T-helper 1 cell (primary cell): ENCODE data around the gene TMEM74B.
A peak's percentile ranks its signal among the peaks of the same experiment; 100 is the strongest.

Source experiments
- DNase-seq, 5 donors: peaks; one replicate each; pipeline ENCODE4 v3.0.0-alpha.2; 2012 to 2020

The TMEM74B gene

DNA sequence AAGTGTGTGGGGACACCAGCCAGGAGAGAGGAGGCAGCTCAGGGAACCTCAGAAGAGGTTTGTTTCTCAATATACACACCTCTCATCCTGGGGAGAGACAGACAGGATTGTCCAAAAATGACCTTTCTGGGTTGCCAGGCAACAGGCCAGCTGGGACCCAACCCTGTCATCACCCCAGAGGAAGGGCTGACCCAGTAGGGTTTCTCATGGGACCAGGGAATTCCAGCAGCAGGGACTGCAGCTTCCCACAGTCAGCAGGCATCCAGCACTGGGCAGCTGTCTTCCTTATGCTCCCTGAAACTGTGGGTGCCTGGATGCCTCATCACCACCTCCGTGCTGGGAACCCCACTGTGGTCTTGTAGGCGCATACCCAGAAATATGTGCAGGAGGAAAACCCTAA lies 19.8 kb upstream of the TMEM74B start:
- no peak for DNase-seq

DNA sequence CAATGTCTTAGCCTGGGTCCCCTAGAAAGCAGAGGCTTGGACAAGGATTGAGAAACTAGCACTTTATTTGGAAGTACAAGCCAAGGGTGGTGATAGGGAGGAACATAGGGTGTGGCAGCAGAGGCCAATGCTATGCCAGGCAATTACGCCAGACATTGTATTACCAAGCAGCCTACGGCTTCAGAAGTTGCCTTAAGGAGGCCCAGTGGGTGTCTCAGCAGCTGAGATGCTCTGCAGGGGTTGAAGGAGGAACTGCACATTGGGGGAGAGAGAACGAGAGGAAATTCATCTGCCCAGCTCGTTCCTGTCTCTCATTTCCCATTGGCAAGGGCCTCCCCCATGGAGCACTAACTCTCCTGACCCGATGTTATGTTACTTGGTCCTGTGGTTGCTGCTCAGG lies 19.3 kb upstream of the TMEM74B start:
- no peak for DNase-seq

DNA sequence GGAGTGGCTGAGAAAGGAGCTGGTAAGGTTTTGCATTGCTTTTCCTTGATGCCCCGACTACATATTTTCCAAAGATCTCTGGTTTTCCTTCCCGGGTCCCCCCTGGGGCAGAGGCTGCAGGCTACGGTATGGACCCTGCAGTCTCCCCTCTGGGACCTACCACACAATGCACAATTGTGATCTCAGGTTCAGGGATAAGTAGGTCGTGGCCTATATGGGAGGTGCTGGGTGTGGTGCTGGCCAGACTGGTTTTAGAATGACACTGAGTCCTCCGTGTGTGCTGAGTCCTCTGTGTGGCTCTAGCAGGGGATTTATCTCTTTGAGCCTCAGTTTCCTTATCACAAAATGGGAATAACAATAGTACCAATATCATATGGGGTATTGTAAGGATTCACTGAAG lies 18.8 kb upstream of the TMEM74B start:
- DNase-seq, result no peak

DNA sequence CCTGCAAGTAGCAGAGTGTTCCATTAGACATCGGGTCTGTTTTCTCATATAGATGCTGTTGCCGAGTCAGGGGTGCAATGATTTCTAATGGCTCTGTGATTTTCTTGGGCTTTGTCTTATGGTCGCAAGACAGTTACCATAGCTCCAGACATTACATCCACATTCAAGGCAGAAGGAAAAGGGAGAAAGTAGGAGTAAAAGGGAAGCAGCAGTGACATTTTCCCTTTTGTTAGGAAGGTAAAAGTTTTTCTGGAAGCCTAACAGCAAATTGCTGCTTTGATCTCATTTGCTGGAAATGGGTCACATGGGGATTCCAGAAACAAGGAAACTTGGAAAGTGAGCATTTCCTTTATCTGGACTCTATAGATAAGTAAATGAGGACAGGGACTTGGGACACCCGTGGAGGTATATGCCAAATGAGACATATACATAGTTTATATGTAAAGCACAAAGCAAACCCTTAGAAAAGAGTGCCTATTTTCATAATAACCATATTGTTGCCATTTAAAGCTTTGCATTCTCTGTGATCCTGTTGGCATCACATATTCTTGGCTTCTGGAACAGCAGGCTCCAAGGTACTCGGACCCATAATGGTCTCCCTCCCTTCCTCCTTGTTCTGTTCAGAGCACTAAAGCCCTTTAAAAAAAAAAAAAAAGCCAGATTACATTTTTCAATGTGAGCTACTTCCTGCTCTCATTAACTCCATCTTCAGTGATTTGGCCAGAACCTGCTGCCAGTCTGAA lies 18.2 kb upstream of the TMEM74B start, which contains the start of gene C20orf202:
Gene C20orf202 (plus strand): TSS at position 693 of the 743 bp plus-strand sequence. CDS start 132 bp downstream, outside the sequence.
- DNase-seq, result no peak

DNA sequence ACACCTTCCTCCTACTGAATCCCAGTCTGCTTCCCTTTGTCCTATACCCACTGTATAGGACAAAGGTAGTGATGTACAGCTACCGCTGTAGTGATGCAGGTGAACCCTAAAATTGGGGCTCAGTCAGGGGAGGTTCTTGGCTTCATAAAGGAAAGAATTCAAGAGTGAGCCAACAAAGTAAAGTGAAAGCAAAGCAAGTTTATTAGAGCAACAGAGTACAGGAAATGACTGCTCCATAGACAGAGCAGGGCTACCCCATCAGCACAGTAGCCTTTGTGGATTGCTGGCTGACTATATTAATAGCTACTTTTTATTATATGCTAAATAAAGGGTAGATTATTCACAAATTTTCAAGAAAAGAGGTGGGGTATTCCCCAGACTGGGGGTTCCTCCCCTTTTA lies 15.2 kb upstream of the TMEM74B start:
- DNase-seq, result no peak

DNA sequence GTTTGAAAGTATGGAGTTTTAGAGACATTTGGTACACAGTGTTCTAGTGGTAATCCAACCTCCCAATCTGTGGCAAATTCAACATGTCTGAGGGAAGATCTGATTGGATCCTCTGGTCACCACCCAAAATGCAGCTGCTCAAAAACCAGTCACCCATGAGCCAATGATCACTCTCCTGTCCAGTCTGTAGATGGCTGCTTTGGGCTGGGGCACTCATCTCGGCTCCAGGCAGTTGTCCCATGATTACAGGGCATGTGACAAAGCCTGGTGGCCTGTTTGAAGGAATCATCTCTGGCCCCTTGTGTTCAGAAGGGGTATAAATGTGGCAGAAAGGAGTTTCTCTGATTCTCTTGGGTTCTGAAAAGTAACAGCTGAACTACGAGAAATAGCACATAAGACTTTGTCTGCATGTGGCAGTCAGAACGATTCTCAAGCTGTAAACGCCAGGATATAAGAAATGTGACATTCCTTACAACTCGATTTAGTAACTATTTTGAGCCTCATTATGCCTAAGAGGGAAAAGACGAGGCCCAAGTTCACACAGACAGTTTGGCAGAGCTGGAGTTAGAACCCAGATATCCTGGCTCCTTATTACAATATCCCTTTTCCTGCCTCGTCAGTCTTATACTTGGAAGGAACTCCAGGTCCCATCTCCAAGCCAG lies 14.6 kb upstream of the TMEM74B start:
- DNase-seq, result no peak

DNA sequence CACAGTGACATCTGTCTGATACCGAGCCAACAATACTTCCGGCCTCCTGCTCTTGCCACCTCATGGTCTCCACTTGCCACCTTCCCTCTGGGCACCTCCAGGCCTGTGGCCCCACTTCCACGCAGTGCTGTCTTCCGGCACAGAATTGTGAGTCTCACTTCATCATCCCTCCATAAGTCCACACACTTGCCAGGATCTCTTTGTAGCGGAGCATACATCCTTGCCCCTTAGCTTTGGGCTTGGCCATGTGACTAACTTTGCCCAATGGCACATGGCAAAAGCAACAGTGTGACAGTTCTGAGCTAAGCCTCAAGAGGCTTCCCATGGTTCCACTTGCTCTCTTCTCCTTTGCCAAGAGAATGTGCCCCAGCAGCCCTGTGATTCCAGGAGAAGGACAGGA lies 14.0 kb upstream of the TMEM74B start:
- DNase-seq, result no peak

DNA sequence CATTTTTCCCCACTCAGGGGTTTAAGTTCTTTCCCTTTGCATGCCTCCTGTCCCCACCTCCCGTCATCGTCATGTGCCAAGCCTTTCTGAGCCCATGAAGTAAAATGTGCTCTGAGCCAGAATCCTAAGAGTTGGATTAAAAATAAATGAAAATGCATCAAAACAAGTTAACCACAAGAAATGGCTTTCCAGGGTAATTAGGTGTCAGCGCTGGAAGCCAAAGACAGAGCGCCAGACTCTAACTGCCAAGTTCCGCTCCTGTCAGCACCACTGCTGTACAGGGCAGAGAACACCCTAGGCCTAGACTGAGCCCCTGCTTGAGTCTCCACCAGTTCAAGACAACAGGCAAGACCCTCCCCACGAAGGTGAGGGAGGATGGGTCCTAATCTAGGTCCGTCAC lies 13.0 kb upstream of the TMEM74B start:
- DNase-seq, result no peak

DNA sequence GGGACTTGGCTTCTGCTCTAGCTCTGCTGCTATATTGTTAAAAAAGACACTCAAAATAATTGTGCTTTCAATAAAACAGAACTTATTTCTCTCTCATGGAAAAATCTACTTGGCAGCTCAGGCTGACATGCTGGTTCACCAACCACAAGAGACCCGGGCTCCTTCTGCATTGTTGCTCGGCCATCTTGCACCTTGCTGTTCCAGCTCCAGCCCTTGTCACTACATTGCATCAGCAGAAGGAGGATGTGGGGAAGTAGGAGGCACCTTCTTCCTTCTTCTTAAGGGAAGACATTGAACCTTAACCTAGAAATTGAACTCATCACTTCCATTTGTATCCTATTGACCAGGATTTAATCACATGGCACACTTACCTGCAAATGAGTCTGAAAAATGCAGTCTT lies 11.9 kb upstream of the TMEM74B start:
- DNase-seq, result no peak

DNA sequence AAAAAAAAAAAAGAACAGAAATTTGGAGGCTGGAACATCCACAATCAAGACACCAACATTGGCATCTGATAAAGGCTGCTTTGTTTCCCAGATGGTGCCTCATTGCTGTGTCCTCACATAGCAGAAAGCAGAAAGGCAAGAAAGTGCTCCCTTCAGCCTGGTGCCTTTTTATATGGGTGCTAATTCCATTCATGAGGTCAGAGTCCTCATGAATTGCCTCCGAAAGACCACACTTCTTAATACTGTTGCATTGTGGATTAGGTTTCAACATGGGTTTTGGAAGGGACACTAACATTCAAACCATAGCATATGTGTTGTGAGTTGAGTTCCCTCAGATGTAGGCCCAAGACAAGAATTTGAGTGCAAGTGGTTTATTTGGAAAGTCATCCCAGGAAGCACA lies 10.4 kb upstream of the TMEM74B start:
- no peak for DNase-seq

DNA sequence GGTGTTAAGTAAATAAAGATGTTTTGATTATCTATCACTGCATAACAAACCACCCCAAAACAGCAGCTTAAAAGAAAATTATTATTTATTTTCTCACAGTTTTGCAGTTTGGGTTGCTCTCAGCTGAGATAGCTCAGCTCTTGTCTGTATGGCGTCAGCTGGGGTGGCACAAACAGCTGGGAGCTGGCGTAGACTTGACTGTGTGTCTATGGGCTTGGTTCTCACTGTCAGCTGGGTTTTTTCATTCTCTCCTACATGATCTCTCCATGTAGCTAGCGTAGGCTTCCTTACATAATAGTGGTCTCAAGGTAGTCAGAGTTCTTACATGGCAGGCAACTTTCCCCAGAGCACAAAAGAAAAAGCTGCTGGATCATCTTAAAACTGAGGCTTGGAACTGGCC lies 6.5 kb upstream of the TMEM74B start:
- DNase-seq, result no peak

DNA sequence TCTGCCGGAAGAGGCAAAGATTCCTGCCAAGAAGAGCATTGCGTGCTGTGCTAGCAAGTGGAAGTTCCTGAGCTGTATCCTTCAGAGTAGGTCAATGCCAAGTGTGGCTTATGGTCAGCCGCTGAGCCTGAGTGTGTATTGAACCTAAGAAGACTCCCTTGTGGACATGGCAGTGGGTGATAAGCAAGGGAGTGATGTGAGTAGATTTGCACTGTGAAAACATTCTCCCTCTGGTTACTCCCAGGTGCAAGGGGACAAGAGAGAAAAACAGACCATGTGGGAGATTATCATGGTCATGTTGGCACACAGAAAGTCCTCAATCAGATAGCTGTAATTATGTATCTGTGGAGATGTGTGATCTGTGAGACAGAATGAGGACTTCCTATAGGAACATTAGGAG lies 6.1 kb upstream of the TMEM74B start:
- no peak for DNase-seq

DNA sequence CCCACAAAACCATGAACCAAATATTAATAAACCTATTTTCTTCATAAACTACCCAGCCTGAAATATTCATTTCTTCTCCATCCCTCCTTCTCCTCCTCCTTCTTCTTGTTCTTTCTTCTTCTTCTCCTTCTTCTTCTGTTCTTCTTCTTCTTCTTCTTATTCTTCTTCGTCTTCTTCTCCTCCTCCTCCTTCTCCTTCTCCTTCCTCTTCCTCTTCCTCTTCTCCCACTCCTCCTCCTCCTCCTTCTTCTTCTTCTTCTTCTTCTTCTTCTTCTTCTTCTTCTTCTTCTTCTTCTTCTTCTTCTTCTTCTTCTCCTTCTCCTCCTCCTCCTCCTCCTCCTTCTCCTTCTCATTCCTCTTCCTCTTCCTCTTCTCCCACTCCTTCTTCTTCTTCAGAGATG lies 5.0 kb upstream of the TMEM74B start:
- no peak for DNase-seq

DNA sequence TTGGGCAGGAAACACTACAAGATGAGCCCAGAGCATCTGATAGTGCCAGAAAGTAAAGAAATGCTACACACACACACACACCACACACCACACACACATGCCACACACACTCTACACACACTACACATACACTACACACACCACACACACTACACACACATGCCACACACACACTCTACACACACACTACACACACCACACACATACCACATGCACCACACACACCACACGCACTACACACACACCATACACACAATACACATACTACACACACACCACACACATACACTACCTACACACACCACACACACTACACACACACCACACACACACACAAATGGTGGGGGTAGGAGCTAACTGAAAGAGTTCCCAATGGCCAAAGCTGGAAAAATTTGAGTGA lies 3.6 kb upstream of the TMEM74B start:
- no peak for DNase-seq

DNA sequence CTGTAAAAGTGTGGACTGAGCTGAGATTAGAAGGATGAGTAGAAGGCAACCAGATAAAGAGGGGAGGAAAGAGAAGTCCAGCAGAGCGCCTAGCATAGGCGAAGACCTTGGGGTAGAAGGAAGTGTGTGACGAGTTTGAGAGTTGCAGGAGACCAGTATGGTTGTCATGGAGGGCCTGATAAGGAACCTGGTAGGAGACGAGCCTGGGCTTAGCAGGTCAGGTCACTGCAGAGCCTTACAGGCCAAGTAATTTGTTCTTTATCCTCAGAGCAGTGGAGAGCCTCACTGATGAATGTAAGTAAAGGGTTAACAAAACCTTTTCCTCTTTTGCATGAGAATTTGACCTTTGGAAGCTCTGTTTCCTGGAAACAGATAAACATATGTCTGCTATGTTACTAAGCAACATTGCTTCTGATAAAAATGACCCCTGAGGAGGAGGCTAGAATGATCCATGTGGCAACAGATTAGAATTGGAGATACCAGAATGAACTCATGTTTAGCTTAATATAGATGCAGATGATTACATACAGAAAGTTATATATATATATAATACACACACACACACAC lies 2.9 kb upstream of the TMEM74B start:
- no peak for DNase-seq

DNA sequence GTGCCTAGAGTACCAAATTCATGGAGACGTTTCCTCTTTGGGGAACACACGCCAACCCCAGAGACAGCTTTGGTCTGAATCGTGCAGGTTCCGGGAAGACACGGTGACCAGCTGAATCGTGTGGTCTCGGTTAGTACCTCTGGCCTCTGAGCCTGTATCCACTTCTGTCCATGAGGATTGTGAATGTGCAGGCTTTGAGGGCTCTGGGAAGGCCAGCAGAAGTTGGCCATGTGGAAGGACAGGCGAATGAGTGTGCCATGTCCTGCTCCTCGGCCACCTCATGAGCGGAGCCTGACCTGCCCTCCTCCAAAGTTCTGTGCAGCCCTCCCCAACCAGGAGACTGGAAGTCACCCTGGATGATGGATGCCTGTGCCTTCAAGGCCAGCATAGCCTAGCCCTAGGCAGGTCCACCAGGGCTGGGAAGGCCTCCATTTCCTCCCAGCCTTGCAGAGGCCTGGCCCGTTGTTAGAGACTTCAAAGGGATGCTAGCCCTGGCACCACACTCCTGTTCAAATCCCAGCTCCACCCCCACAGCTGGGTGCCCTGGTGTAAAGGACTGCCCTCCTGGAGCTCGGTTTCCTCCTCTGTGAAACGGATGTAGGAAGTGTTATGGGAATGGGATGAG lies 1.7 kb upstream of the TMEM74B start:
- DNase-seq, result no peak

DNA sequence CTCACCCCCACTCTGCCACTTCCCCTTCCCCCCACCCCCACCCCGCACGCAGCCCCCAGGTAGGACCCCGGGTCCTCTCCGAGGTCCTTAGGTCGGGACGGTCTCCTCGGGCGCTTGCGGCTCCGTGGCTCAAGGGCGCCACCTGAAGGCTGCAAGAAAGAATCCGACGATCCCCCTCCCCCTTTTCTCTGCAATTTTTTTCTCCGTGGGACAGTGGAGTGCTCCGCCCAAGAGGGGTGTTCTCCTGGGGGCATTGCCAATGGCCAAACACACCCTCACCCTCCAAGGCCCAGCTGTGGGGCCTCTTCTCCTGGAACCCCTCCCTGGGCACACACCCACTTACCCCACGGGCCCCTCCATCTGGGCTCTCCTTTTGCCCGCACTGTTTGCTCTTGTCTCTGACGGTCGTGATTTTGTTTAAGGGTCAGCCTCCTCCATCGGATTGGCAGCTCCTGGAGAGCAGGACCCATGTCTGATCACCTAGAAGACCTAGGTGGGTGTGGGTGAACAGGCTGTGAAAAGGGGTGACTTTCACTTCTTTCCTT lies 1.1 kb upstream of the TMEM74B start:
- peak in 2 of 5 donors; percentile 23 to 54 for DNase-seq

DNA sequence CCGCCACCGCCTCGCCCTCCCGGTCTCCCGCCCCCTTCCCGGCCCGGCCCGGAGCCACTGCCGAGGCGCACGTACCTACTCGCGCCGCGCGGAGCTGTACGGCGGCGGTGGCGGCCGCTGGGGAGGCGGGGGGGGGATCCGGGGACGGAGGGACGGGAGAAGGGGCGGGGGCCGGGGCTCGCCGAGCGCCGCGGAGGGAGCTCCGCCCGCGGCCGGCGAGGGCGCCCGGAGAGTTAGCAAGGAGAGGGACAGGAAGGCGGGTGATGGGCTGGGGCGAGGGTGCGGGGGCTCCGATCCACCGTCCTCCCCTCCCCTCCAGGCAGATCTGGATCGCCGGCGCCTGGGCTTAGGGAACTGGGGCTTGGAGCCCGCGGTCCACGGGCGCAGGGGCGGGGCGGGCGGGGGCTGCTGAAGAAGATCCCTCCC lies 548 bp upstream of the TMEM74B start:
- DNase-seq, result no peak

DNA sequence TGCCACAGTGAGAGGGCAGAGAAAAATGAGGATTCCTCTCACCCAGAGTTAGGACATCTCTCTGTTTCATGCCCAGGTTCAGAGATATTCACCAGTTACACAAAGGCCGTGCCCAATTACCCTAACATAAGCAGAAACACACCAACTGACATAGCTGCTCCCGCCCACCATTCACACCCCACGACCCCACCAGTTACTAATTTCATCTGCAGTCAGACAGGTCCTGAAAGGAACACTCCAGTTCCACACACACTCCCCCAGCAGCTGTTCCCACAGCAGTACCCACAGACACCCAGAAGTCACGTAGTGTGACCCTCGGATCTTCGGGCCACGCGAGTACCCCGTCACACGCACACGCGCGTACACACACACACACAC lies 532 bp downstream of the TMEM74B start:
- DNase-seq, result no peak

DNA sequence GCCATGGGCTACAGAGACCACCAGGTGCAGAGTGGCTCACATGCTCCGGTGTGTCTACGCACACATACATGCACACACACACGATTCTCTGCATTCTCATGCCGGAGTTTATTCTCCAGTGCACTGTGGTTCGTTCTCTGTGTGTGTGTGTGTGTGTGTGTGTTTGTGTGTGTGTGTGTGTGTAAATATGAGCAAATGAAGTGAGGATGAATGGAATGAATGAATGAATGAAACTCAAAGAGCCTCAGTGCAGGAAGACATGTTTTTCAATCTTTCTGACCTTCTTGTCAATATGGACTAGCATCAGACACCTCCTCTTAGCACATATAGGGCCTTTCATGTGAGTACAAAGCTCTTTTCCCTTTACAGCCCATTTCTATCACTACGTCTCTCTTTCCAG lies 1.6 kb downstream of the TMEM74B start:
- no peak for DNase-seq

DNA sequence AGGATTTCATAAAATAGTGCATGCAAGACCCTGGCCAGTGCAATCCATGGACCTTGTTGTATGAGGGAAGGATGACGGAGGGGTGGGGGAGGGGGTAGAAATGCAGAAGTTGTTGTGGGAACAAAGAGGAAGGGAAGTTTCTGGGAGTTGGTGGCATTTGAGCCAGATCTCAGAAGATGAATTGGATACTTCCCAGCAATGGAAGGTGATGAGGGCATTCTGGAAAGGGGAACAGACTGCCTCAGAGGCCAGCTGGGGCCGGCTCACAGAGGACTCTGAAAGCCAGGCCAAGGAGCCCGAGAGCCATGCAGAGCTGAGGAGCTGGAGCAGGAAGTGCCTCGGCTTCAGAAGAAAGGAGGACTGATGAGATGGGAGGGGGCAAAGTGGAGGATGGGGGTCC lies 2.7 kb downstream of the TMEM74B start:
- DNase-seq, result no peak

DNA sequence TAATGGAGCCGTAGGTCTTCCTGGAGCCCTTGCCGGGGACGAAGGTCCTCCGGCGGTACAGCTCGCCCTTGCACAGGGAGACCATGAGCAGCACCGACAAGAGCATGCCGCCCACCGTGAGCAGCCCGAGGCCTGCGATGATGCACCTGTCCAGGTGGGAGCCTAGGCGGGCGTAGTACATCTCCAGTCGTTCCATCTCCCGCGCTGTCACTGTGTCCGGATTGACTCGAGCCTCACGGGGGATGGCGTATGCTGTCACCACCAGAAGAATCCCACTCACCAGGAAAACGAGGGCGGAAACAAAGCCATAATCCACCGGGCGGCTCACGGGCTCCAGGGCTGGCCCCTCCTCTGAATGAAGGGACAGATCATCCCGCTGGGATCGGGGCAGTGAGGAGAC lies 3.8 kb downstream of the TMEM74B start:
- DNase-seq, result no peak

DNA sequence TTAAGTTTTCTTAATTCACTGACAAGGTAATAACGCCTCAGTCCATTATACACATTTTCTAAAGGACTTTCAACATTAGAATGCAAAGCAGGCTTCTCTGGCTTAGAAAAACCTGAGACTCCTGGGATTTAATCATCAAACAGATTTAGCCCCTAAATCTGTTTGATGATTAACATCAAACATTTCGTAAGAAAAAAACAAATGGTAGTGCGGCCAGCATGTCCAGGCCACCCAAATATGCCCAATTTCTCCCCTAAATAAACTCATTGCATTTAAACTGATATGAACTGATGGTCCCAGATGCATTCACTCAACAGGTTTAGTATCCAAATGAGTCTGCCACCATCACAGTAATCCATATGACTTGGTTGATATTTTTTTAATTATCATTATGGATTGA lies 6.2 kb downstream of the TMEM74B start:
- no peak for DNase-seq

DNA sequence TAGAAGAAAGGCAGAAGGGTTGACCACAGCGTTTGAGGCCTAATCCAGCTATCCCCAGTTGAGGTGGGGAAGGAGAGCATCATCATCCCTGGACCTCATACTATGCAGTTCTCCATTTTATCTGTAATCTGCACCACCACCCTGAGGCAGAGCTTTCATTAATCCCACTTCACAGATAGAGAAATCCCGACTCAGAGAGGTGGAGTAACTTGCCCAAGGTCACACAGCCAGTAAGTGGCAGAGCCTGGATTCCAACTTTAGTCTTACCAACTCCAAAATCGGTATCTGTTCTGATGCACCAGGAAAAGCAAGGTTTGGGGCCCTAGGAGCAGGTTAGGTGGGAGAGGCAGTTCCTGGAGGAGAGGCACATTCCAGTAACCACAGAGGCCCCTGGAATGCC lies 6.7 kb downstream of the TMEM74B start:
- no peak for DNase-seq
